Skeletal muscle tissue (tissue), 4 donors: ENCODE data around the gene PLEKHD1. TPM values are rescaled to one million over a fixed set of nuclear protein-coding genes. Genes with fewer than 3 reads are reported as not detected.

Source experiments
- H3K27ac ChIP-seq: one replicate; pipeline ENCODE4 v1.7.0; 2013; ENCODE audit warnings: mild to moderate bottlenecking, low read depth, low read length, inconsistent platforms
- H3K27me3 ChIP-seq, 3 donors: one replicate each; pipeline ENCODE4 v1.7.0; 2013; ENCODE audit warnings: low read length in 3 of 3; ENCODE audit not compliant: control insufficient read depth in 3 of 3, insufficient read depth in 3 of 3
- H3K36me3 ChIP-seq, 3 donors: one replicate each; pipeline ENCODE4 v1.7.0; 2013; ENCODE audit warnings: low read length in 3 of 3; ENCODE audit not compliant: control insufficient read depth in 3 of 3, insufficient read depth in 3 of 3
- H3K4me1 ChIP-seq, 3 donors: one replicate each; pipeline ENCODE4 v1.7.0; 2013; ENCODE audit warnings: low read length in 3 of 3, mild to moderate bottlenecking in 3 of 3; ENCODE audit not compliant: control insufficient read depth in 3 of 3, insufficient read depth in 3 of 3
- H3K4me3 ChIP-seq, 3 donors: one replicate each; pipeline ENCODE4 v1.7.0; 2013; ENCODE audit warnings: low read length in 3 of 3
- H3K9ac ChIP-seq, 3 donors: one replicate each; pipeline ENCODE4 v1.7.0; 2013; ENCODE audit warnings: low read length in 3 of 3, mild to moderate bottlenecking in 3 of 3, moderate library complexity in 2 of 3, low read depth in 1 of 3
- H3K9me3 ChIP-seq, 3 donors: one replicate each; pipeline ENCODE4 v1.7.0; 2013; ENCODE audit warnings: low read length in 3 of 3; ENCODE audit not compliant: control insufficient read depth in 3 of 3
- total RNA-seq: library from RNA; depleted of rRNA; stranded (reverse); fragments of >200 nt; gene quantifications from one replicate; pipeline ENCODE4 v1.2.3, GENCODE V29; 2014
- donor health status: Osteomylitis.

Gene PLEKHD1
- total RNA-seq, 1 donor from 2014 or later: under 0.01 TPM

DNA sequence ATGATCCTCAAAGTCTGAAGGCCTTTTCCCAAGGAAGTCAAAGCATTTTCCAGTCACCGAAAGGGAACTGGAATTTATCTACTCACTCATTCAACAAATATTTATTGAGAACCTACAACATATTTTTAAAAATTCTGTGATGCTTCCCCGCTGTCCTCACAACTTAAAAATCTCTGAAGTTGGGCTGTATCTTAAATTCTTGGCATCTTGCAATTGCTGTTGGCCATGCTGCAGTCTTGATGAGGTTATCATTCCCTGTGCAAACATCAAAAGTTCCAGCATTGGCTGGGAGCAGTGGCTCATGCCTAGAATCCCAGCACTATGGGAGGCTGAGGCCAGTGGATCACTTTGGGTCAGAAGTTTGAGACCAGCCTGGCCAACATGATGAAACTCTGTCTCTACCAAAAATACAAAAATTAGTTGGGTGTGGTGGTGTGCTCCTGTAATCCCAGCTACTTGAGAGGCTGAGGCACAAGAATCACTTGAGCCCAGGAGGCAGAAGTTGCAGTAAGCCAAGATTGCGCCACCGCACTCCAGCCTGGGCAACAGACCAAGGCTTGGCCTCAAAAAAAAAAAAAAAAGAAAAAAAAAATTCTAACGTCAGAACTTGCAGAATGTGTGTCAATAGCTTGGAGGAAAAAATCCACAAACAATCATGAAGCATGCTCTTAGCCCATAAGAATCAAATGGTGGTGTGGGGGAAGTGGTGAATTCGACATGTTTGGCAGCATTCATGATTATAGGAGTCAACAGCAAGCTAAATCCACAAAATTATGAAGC lies 55.3 kb downstream of the PLEKHD1 start:
- H3K4me3 ChIP-seq: no peak overlapping the region
- H3K9ac ChIP-seq: no peak overlapping the region
- H3K4me1 ChIP-seq: peaks cover 0 to 4% (median 0%) of the 10 kb centered on the region in 3 donors
- no peak overlapping the region for H3K27ac ChIP-seq
- no peaks in the 10 kb centered on the region for H3K9me3 ChIP-seq
- peaks cover 2 to 3% (median 3%) of the 10 kb centered on the region in 3 donors for H3K27me3 ChIP-seq
- no peaks in the 10 kb centered on the region for H3K36me3 ChIP-seq

GRCh38 chr14:69540654-69541335 lies 56.3 kb downstream of the PLEKHD1 start:
- peaks cover 2 to 3% (median 3%) of the 10 kb centered on the region in 3 donors for H3K27me3 ChIP-seq
- H3K27ac ChIP-seq: no peak overlapping the region

DNA sequence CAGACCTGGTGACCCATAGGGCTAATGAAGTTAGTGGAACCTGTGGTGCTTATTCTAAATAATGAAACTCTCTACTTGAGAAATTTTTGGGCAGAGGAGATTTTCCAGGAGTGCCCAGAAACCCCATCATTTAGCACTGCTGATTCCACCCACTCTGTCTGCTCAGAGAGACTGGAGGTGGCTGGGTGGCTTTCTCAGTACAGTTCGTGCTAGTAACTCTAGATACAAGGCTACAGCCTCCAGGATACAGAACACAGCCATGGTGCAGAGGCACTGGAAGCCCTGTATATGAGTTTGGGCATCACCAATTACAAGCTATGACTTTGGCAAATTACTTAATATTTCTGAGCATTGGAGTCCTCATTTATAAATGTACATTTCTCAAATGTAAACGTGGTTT lies 57.8 kb downstream of the PLEKHD1 start:
- peaks cover 0 to 4% (median 0%) of the 10 kb centered on the region in 3 donors for H3K4me1 ChIP-seq
- no peak overlapping the region for H3K4me3 ChIP-seq
- H3K9me3 ChIP-seq: no peaks in the 10 kb centered on the region
- H3K27me3 ChIP-seq: peaks cover 4 to 9% (median 7%) of the 10 kb centered on the region in 3 donors
- no peak overlapping the region for H3K9ac ChIP-seq
- H3K36me3 ChIP-seq: no peaks in the 10 kb centered on the region
- H3K27ac ChIP-seq: no peak overlapping the region

More at GRCh38 chr14:69540654-69541335, 56.3 kb downstream of the PLEKHD1 start:
- no peak overlapping the region for H3K4me3 ChIP-seq
- H3K9me3 ChIP-seq: no peaks in the 10 kb centered on the region
- H3K36me3 ChIP-seq: no peaks in the 10 kb centered on the region
- peaks cover 0 to 4% (median 0%) of the 10 kb centered on the region in 3 donors for H3K4me1 ChIP-seq
- no peak overlapping the region for H3K9ac ChIP-seq

GRCh38 chr14:69543341-69544115 lies 59.0 kb downstream of the PLEKHD1 start:
- Histone ChIP-seq H3K4me1 (peaks cover 0 to 5% (median 0%) of the 10 kb centered on the region in 3 donors), H3K27me3 (peaks cover 12 to 19% (median 13%) of the 10 kb centered on the region in 3 donors), H3K36me3 (no peaks in the 10 kb centered on the region), H3K27ac (no peak overlapping the region), H3K9me3 (no peaks in the 10 kb centered on the region), H3K9ac (no peak overlapping the region), H3K4me3 (no peak overlapping the region)

GRCh38 chr14:69547701-69548348 lies 63.3 kb downstream of the PLEKHD1 start:
- Histone ChIP-seq H3K4me1 (peaks cover 0 to 3% (median 0%) of the 10 kb centered on the region in 3 donors), H3K27me3 (peaks cover 28 to 44% (median 31%) of the 10 kb centered on the region in 3 donors), H3K36me3 (no peaks in the 10 kb centered on the region), H3K4me3 (no peak overlapping the region), H3K9ac (no peak overlapping the region), H3K9me3 (no peaks in the 10 kb centered on the region), H3K27ac (no peak overlapping the region)

GRCh38 chr14:69548566-69548965 lies 64.0 kb downstream of the PLEKHD1 start:
- Histone ChIP-seq H3K4me1 (peaks cover 0 to 3% (median 0%) of the 10 kb centered on the region in 3 donors), H3K27me3 (peaks cover 28 to 48% (median 29%) of the 10 kb centered on the region in 3 donors), H3K36me3 (no peaks in the 10 kb centered on the region), H3K4me3 (no peak overlapping the region), H3K9me3 (no peaks in the 10 kb centered on the region), H3K9ac (no peak overlapping the region), H3K27ac (no peak overlapping the region)

DNA sequence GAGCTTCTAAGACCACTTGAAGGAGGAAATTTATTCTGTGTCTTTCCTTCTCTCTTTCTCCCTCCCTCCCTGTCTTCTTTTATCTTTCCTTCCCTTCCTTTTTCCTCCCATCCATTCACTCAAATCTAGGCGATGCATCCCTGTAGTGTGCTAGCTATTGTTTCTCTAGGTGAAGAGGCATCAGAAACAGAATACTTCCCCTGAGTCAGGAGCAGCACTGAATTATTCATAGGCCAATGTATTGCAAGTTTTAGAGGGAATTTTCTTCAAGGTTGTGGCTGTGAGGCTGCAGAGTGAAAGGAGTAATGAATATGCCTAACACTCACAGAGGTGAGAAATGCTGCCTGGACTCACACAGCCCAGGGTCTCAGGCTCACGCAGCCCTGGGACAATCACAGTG lies 67.0 kb downstream of the PLEKHD1 start:
- no peak overlapping the region for H3K9ac ChIP-seq
- H3K4me3 ChIP-seq: no peak overlapping the region
- no peaks in the 10 kb centered on the region for H3K36me3 ChIP-seq
- H3K9me3 ChIP-seq: no peaks in the 10 kb centered on the region
- no peak overlapping the region for H3K27ac ChIP-seq
- peaks cover 0 to 3% (median 0%) of the 10 kb centered on the region in 3 donors for H3K4me1 ChIP-seq
- peaks cover 25 to 52% (median 26%) of the 10 kb centered on the region in 3 donors for H3K27me3 ChIP-seq

DNA sequence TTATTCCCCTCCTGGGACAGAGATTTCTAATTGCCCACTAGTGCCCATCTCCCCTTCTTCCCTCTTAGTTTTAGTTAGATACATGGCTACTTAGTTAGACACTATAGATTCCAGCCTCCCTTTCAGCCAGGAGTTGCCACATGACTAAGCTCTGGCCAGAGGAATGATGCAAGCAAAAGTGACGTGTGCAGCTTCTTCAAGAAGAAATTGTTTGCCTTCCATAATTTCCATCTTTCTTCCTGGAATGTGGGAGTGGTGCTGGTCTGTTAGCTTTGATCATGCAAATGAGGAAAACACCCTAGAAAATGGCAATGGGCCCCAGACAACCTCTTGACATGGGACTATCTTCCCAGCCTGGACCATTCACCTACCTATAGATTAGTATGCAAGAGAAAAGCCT lies 68.7 kb downstream of the PLEKHD1 start:
- H3K9ac ChIP-seq: no peak overlapping the region
- H3K27me3 ChIP-seq: peaks cover 15 to 46% (median 17%) of the 10 kb centered on the region in 3 donors
- H3K9me3 ChIP-seq: no peaks in the 10 kb centered on the region
- H3K4me1 ChIP-seq: no peaks in the 10 kb centered on the region
- H3K27ac ChIP-seq: no peak overlapping the region
- no peaks in the 10 kb centered on the region for H3K36me3 ChIP-seq
- H3K4me3 ChIP-seq: no peak overlapping the region

DNA sequence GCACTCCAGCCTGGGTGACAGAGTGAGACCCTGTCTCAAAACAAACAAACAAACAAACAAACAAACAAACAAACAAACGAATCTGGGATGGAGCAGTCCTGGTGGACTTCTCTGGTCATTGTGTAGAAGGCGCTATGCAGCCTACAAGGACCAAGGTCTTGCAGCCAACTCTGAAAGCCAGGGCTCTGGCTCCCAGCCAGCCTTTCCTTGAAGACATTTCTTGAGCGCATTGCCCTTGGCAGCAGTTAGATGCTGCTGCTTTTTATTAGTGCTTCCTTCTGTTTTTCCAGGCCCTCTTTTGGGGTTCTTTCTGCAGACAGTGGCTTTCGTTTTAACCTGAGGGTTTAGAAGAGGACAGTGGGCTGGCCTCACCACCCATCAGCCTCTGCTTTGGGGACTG lies 70.0 kb downstream of the PLEKHD1 start:
- no peaks in the 10 kb centered on the region for H3K4me1 ChIP-seq
- no peak overlapping the region for H3K4me3 ChIP-seq
- H3K27me3 ChIP-seq: peaks cover 5 to 37% (median 11%) of the 10 kb centered on the region in 3 donors
- no peak overlapping the region for H3K9ac ChIP-seq
- H3K36me3 ChIP-seq: no peaks in the 10 kb centered on the region
- H3K9me3 ChIP-seq: no peaks in the 10 kb centered on the region
- no peak overlapping the region for H3K27ac ChIP-seq
